Right atrium auricular region (tissue), 2 donors: ENCODE results near the gene CALR. TPM values are rescaled to one million over a fixed set of nuclear protein-coding genes. Genes with fewer than 3 reads are reported as not detected.
"Not testable (repeated sequence)": the region's sequence is repeated elsewhere in the genome, so short reads cannot be mapped to it uniquely, and the experiment has no call there.

ENCODE experiments used
- DNase-seq: peaks from one replicate; pipeline ENCODE4 v3.0.0-alpha.2; 2019; ENCODE audit warnings: low spot score
- H3K27ac ChIP-seq, 2 donors: fragments of 200-600 bp; sonication (generic); 1 replicate in 1 of 2; 2 replicates in 1 of 2; pipeline ENCODE4 v1.5.1; 2016 to 2019
- H3K27me3 ChIP-seq, 2 donors: fragments of 200-600 bp; sonication (generic); one replicate each; pipeline versions ENCODE4 v1.5.1 to v1.6.0; 2017 to 2019
- H3K36me3 ChIP-seq: fragments of 200-600 bp; sonication (generic); one replicate; pipeline ENCODE4 v1.5.1; 2016
- H3K4me1 ChIP-seq, 2 donors: fragments of 200-600 bp; sonication (generic); one replicate each; pipeline versions ENCODE4 v1.5.1 to v1.6.0; 2017 to 2019
- H3K4me3 ChIP-seq, 2 donors: fragments of 200-600 bp; sonication (generic); 1 replicate in 1 of 2; 2 replicates in 1 of 2; pipeline ENCODE4 v1.5.1; 2017 to 2019; ENCODE audit warnings: mild to moderate bottlenecking in 1 of 2, moderate library complexity in 1 of 2
- H3K9me3 ChIP-seq, 2 donors: fragments of 200-600 bp; sonication (generic); one replicate each; pipeline ENCODE4 v1.5.1; 2019
- CTCF ChIP-seq, 2 donors: fragments of 200-600 bp; sonication (generic); IDR thresholded peaks; one replicate each; pipeline ENCODE4 v1.5.1; 2019; ENCODE audit warnings: antibody characterized with exemption in 2 of 2
- total RNA-seq, 2 donors: library from RNA; depleted of rRNA; stranded (reverse); fragments of >200 nt; gene quantifications; one replicate each; pipeline ENCODE4 v1.1.0, GENCODE V29; 2016

CALR gene
- total RNA-seq, 2 donors from 2014 or later = 285 to 289 TPM

- Histone ChIP-seq H3K4me1 (peaks cover 0 to 26% of the 10 kb centered on the region in 2 donors), H3K4me3 (no peak overlapping the region), H3K27me3 (no peaks in the 10 kb centered on the region), H3K36me3 (no peaks in the 10 kb centered on the region), H3K27ac (peak overlapping the region; percentile 54 to 72), H3K9me3 (no peaks in the 10 kb centered on the region)
- DNase-seq = no peak
- TF ChIP-seq CTCF (IDR thresholded peaks at IDR 0.05) = no peak
Measured at GRCh38 chr19:12913851-12914690, 24.3 kb upstream of the CALR start.

DNA sequence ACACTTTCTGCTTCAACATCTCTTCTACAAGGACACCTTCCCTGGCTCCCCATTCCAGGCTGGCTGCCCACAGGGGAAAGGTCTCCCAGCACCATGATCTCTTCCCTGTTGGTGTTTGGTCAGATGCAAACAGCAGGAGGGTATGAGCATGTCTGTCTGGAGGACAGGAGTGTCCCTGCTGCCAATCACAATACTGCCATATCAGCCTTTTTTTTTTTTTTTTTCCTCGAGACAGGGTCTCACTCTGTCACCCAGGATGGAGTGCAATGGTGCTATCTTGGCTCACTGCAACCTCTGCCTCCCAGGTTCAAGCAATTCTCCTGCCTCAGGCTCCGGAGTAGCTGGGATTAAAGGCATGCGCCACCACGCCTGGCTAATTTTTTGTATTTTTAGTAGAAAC is 22.5 kb upstream of the CALR start:
- peaks cover 0 to 26% of the 10 kb centered on the region in 2 donors for H3K4me1 ChIP-seq
- not testable (repeated sequence) for H3K36me3 ChIP-seq, H3K9me3 ChIP-seq, H3K4me3 ChIP-seq, H3K27me3 ChIP-seq, DNase-seq, H3K27ac ChIP-seq

GRCh38 chr19:12918253-12918652 is 20.2 kb upstream of the CALR start:
- no peak overlapping the region for H3K27ac ChIP-seq
- peaks cover 11% of the 10 kb centered on the region for H3K36me3 ChIP-seq
- no peak for TF ChIP-seq CTCF (IDR thresholded peaks at IDR 0.05)
- H3K4me1 ChIP-seq = peaks cover 0 to 14% of the 10 kb centered on the region in 2 donors
- H3K4me3 ChIP-seq = no peak overlapping the region
- H3K9me3 ChIP-seq = no peaks in the 10 kb centered on the region
- no peak for DNase-seq
- no peaks in the 10 kb centered on the region for H3K27me3 ChIP-seq

GRCh38 chr19:12921047-12921446 is 17.4 kb upstream of the CALR start:
- Histone ChIP-seq H3K27ac (no peak overlapping the region), H3K27me3 (no peaks in the 10 kb centered on the region), H3K4me1 (peaks cover 0 to 3% of the 10 kb centered on the region in 2 donors), H3K9me3 (no peaks in the 10 kb centered on the region), H3K4me3 (no peak overlapping the region), H3K36me3 (peaks cover 37% of the 10 kb centered on the region)
- no peak for DNase-seq
- TF ChIP-seq CTCF (IDR thresholded peaks at IDR 0.05) = no peak

- TF ChIP-seq CTCF (IDR thresholded peaks at IDR 0.05) = no peak
- DNase-seq = no peak
- no peak overlapping the region for H3K27ac ChIP-seq
- no peaks in the 10 kb centered on the region for H3K27me3 ChIP-seq
- H3K4me1 ChIP-seq = peaks cover 0 to 3% of the 10 kb centered on the region in 2 donors
- H3K4me3 ChIP-seq = no peak overlapping the region
- H3K9me3 ChIP-seq = no peaks in the 10 kb centered on the region
- H3K36me3 ChIP-seq = peaks cover 56% of the 10 kb centered on the region
Measured at GRCh38 chr19:12922959-12923358, 15.4 kb upstream of the CALR start.

GRCh38 chr19:12924621-12925310 is 13.6 kb upstream of the CALR start:
- no peak for TF ChIP-seq CTCF (IDR thresholded peaks at IDR 0.05)
- peaks cover 72% of the 10 kb centered on the region for H3K36me3 ChIP-seq
- H3K27me3 ChIP-seq = no peaks in the 10 kb centered on the region
- H3K27ac ChIP-seq = no peak overlapping the region
- no peaks in the 10 kb centered on the region for H3K9me3 ChIP-seq
- DNase-seq = no peak
- H3K4me1 ChIP-seq = no peaks in the 10 kb centered on the region
- H3K4me3 ChIP-seq = no peak overlapping the region
